Stimulated activated CD8-positive, alpha-beta memory T cell treated with anti-CD3 and anti-CD28 coated beads, Interleukin-4, amount 100 ng/mL, for 48 hours (primary cell): ENCODE data around the gene CALML3.

ENCODE experiments used
- DNase-seq: peaks from one replicate; pipeline ENCODE4 v3.0.0-alpha.2; 2020

Gene CALML3

GRCh38 chr10:5528989-5529701 is 4.4 kb downstream of the CALML3 start:
- DNase-seq, result no peak

- DNase-seq, result no peak
Measured at GRCh38 chr10:5529702-5530411, 5.1 kb downstream of the CALML3 start.

DNA sequence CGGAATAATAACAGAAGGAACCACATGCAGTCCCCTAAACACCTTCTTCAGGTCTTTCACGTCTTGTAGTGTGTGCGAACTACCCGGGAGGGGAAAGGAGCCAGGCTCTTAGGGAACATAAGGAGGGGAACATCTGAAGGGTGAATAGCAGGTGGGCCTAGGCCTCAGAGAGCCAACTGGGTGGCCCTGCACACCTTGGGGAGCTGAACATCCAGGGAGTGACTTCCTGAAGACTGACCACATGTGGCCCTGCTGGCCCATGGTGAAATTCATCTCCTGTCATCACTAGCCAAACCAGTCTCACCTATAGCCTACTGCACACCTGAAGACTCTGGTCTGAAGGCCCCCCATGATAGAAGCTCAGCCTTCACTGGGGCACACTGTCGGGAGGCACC is 5.6 kb downstream of the CALML3 start:
- DNase-seq, result no peak

GRCh38 chr10:5530846-5531557 is 6.2 kb downstream of the CALML3 start:
- DNase-seq, result no peak

DNA sequence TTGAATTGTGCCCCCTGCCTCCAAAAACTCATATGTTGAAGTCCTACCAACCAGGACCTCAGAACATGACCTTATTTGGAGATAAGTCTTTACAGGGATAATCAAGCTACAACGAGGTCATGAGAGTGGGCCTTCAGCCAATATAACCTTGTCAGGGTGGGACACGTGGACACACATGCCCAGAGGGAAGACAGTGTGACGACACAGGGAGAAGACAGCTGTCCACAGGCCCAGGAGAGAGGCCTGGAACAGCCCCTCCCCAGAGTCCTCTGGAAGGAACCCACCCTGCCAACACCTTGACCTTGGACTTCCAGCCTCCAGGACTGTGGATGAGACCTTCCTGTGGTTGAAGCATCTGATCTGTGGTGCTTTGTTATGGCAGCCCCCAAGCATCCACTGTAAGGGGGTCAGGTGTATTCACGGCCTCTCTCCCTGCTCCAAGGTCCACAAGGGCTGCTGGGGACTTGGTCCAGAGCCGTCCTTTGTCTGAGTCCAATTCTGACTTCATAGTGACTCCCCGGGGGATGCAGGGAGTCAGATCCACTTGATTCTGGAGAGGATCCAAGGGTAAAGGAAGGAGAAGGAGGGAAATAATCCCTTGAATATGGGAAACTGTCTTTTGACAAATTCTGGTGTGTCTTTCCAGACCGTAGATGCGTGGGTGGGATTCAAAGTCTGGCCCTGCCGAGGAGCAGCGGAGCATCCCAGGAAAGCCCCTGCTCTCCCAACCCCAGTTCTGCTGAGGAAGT is 7.0 kb downstream of the CALML3 start:
- DNase-seq, result no peak

- DNase-seq, result no peak
Measured at GRCh38 chr10:5532307-5532605, 7.5 kb downstream of the CALML3 start.

DNA sequence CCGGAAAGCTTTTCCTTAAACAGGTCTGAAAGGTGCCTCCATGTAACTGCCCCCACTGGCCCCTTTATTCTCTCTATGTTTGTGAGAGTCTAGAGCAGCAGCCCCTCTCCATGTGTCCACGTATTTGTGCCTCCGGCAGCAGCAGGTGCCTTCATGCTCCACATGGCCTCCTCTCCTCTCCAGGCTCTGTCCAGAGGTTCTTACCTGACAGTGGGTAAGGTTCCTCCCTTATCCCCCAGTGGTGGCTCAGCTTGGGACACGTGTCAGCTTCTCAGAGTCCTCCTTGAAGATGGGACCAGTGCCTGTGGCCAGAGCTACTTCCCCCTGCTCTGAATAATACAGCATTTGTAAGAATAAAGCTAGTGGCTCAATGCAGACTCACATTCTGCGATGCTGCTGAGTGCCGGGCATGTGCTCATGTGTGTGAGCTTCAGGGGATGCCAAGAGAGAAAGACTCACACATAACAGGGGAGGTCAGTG is 7.9 kb downstream of the CALML3 start:
- DNase-seq, result no peak

DNA sequence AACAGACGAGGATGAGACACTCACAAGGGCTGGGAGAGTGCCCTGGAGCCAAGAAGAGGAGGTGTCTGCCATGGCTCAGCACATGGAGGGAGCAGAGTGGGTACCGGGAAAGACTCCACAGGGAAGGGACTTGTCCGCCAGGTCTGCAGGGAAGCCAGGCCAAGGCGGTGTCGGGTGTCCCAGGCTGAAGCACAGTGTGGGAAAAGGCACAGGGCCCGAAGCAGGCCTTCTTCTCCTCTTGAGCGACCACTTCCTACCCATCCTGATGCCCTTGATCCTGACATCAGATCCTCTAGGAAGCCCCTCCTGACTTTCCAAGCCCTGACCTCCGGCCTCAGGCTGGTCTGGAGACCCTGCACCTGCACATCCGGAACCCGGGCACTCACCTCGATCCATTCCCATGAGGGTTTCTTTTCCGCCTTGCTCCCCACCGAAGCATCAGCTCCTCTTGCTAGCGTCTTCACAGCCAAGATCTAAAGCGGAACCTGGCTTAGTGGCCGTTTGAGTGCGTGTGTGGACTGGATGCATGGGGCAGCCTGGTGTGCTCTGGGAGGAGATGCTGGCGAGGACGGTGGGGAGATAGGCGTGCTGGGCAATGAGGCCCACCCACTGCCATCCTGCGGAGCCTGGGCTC is 8.5 kb downstream of the CALML3 start:
- no peak for DNase-seq

DNA sequence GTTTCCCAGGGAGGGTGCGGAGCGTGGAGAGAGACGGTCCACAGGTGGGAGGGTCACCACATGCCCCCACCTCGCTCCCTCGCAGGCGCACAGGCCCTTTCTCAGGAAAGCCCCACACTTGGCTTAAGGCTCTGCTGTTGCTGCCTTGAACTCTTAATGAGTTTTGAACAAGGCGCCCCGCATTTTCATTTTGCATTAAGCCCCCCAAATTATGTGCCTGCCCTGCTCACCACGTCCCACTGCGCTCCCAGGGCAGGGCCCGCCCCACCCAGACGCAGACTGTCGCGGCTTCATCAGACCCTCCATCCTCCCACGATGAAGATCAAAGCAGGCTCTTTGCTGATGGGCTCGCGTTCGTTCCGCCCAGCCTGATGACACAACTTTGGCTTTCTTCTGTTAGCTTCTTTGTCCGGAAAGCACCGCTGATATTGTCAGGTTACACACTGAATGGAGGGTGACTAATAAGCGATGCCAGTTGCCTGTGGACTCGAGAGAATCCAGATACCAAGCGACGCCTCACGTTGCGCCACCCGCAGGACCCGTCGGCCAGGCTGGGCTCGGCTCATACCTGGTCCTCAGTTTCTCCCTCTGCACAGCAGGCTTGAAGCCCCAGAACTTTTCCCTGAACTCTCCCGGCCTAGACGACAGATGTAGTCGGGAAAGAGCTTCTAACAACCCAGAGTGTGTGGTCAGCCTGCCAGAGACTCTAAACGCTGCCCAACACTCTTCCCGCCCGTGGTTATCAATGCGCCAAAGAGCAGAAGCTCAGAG is 9.5 kb downstream of the CALML3 start:
- DNase-seq, result no peak

DNA sequence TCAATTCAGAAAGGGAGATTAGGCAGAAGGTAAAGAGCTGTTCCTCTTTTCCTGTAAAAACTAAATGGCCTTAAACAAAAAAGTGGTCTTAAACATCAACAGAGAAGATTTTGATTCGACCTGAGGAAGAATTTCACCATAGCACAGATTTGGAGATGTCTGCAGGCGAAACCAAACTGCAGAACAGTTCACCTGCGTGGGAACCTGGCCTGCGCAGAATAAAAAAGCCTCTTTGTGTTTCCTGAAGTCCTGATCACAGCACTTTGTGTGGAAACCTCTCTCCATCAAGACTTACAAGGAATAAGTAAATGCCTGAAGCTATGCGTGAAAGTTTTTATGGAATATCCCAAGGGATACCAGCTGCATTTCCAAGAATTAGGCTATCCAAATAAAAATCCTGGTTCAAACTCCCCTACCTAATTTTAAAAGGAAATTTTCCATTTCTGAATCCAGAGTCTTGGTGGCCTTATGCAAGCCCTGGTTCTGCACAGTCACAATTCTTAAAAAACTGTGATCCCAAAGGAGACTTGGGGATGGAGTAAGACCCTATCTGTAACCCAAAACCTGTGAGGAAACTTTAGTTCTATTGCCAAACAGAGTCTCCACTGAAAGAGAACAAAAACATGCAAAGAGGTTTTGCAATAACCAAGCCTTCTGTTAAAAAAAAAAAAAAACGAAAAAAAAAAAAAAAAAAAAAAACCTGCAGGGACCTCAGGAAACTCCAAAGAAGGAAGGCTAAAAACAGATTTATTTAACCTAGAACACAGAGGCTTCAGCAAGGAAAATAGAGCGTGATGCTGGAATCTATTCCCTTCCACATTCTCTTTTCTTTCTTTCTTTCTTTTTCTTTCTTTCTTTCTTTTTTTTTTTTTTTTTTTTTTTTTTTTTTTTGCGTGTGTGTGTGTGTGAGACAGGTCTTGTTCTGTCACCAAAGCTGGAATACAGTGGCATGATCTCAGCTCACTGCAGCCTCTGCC is 10.4 kb downstream of the CALML3 start:
- no peak for DNase-seq

GRCh38 chr10:5536486-5537081 is 11.8 kb downstream of the CALML3 start:
- DNase-seq, result no peak

- DNase-seq, result no peak
Measured at GRCh38 chr10:5537684-5538083, 12.9 kb downstream of the CALML3 start.

GRCh38 chr10:5538446-5538845 is 13.7 kb downstream of the CALML3 start:
- DNase-seq, result no peak

- DNase-seq, result no peak
Measured at GRCh38 chr10:5538892-5539651, 14.3 kb downstream of the CALML3 start.

- DNase-seq, result no peak
Measured at GRCh38 chr10:5540080-5540479, 15.3 kb downstream of the CALML3 start.

DNA sequence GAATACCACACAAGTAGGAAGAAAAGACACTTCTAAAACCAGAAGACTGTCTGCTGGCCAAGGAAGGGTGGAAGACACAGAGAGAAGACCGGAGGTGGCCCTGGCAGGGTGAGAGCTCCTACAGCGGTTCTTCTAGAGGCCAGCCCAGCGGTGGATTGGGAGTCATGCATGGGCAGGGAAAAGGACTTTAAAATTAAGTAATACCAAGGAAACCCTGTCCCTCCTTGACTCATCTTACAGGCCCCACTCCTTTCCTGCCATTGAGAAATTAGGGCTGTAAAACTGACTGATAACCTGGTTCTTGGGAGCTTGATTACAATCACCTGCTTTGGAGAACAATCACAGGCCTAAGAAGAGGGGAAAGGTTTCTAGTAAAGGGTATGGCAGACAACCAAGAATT is 16.1 kb downstream of the CALML3 start:
- DNase-seq, result no peak

- DNase-seq, result no peak
Measured at GRCh38 chr10:5542100-5542499, 17.3 kb downstream of the CALML3 start.

- no peak for DNase-seq
Measured at GRCh38 chr10:5543623-5544022, 18.9 kb downstream of the CALML3 start.

DNA sequence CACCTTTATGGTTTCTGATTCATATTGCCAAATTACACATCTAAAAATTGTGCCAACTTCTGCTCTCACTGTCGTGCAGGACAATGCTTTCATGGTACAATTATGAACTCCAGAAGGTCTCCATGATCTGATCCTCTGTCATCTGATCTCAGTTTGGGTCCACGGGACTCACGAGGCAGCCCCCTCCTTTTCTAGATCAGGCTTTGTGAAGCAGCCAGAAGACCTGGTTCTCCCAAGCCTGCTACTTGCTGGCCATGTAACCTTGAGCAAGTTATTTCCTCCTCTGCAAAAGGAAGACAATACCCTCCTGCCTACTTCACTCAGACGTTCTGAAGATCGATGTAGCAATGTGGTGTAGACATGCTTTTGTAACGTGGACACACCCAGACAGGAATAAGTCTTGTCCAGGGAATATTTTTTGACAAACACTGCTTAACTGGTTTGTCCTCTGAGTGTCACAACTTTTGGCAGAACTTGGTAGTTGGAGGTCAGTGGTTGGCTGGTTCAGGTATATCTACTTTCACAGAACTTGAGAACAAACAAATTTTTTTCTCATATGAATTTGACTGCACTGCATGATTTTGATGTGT is 19.6 kb downstream of the CALML3 start:
- DNase-seq, result no peak
